ENCODE data around the gene PLA2G4D.

Gene PLA2G4D

DNA sequence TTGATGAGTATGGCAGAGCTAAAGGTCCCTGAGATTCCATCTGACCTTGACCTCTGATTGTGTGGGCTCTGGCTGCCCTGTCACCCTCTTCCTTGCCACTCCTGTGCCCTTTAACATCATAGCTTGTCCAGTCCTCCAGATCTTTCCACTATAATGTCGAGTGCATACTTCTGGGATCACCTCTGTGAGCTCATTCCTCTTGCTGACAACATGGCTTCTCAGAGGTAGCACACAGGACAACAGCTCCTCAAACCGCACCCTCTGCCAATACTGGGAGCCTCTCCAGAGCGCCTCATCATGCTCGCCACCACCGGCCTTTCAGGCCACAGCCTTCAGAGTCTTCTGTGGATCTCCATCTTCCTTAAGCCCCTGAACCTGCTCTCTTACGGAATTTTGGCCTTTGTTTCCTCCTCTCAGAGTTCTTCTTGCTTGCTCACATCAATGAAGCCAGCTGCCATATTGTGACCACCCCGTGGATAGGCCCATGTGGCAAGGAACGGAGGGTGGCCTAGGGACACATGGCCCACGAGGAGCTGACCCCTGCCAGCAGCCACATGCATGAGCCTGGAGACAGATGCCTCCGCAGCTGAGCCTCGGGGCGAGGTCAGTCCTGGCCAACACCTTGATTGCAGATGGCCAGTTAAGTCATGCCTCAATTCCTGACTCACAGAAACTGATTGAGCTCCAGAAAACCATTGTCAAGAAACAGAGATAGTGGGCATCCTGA, 31.1 kb downstream of the PLA2G4D start (continued):
- TF ChIP-seq, protein P1, sequence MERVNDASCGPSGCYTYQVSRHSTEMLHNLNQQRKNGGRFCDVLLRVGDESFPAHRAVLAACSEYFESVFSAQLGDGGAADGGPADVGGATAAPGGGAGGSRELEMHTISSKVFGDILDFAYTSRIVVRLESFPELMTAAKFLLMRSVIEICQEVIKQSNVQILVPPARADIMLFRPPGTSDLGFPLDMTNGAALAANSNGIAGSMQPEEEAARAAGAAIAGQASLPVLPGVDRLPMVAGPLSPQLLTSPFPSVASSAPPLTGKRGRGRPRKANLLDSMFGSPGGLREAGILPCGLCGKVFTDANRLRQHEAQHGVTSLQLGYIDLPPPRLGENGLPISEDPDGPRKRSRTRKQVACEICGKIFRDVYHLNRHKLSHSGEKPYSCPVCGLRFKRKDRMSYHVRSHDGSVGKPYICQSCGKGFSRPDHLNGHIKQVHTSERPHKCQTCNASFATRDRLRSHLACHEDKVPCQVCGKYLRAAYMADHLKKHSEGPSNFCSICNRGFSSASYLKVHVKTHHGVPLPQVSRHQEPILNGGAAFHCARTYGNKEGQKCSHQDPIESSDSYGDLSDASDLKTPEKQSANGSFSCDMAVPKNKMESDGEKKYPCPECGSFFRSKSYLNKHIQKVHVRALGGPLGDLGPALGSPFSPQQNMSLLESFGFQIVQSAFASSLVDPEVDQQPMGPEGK (CRISPR knock-in tag; IDR thresholded peaks at IDR 0.05; ENCODE audit: borderline replicate concordance): no peak
- TF ChIP-seq ISL1 (CRISPR knock-in tag; IDR thresholded peaks at IDR 0.05) (no peak), ZNF8 (CRISPR knock-in tag; IDR thresholded peaks at IDR 0.05) (no peak), TCF4 (CRISPR knock-in tag; IDR thresholded peaks at IDR 0.05; ENCODE audit: borderline replicate concordance) (no peak), ESRRG (CRISPR knock-in tag; IDR thresholded peaks at IDR 0.05) (no peak)
- TF ChIP-seq, protein P2, sequence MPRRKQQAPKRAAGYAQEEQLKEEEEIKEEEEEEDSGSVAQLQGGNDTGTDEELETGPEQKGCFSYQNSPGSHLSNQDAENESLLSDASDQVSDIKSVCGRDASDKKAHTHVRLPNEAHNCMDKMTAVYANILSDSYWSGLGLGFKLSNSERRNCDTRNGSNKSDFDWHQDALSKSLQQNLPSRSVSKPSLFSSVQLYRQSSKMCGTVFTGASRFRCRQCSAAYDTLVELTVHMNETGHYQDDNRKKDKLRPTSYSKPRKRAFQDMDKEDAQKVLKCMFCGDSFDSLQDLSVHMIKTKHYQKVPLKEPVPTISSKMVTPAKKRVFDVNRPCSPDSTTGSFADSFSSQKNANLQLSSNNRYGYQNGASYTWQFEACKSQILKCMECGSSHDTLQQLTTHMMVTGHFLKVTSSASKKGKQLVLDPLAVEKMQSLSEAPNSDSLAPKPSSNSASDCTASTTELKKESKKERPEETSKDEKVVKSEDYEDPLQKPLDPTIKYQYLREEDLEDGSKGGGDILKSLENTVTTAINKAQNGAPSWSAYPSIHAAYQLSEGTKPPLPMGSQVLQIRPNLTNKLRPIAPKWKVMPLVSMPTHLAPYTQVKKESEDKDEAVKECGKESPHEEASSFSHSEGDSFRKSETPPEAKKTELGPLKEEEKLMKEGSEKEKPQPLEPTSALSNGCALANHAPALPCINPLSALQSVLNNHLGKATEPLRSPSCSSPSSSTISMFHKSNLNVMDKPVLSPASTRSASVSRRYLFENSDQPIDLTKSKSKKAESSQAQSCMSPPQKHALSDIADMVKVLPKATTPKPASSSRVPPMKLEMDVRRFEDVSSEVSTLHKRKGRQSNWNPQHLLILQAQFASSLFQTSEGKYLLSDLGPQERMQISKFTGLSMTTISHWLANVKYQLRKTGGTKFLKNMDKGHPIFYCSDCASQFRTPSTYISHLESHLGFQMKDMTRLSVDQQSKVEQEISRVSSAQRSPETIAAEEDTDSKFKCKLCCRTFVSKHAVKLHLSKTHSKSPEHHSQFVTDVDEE (CRISPR knock-in tag; IDR thresholded peaks at IDR 0.05): no peak

DNA sequence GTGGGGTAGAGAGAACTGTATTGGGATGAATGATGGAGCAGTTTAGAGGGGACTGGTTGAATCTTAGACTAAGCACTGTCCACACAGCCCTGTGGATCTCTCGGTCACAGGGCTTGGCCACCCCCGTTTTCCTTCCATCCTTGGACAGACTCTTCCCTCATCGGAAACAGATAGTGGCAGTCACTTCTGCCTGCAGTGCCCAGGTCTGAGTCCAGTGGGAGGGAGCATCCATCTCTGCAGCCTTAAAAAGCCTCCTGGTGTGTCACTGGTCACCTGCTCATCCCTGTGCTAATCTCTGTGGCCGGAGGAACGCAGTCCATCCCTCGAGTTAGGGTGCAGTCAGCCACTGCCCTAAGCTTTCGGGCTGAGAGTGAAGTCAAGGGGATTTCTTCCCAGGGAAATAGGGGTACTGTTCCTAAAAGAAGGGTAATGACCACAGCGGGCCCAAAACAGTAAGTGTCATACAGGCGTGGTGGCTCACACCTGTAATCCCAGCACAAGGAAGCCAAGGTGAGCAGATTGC, 32.0 kb downstream of the PLA2G4D start:
- no peak for ATAC-seq
- TF ChIP-seq ZNF8 (CRISPR knock-in tag; IDR thresholded peaks at IDR 0.05): no peak

DNA sequence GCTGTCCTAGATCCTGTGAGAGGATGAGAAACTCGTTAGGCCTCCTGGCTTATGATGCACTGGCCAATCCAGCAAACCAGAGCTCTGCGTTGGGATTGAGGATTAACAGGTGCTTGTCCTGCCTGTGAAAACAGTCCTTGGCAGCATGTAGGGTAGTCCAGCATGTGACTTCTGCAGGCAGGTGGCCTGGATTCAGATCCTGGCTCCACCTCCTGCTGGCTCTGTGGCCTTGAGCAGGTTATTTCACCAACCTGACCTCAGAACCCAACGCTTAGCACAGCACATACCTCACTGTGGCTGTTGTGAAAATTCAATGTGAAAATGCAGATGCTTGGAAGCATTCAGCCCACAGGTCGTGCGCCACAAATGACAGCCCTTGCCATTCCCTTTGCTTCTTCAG, 33.6 kb downstream of the PLA2G4D start:
- no peak for ATAC-seq
- TF ChIP-seq RARB (CRISPR knock-in tag; IDR thresholded peaks at IDR 0.05) (no peak), ZFP30 (CRISPR knock-in tag; IDR thresholded peaks at IDR 0.05) (no peak), ZC3H10 (CRISPR knock-in tag; IDR thresholded peaks at IDR 0.05) (no peak), ZNF8 (CRISPR knock-in tag; IDR thresholded peaks at IDR 0.05) (no peak), OSR1 (CRISPR knock-in tag; IDR thresholded peaks at IDR 0.05) (no peak), TOX (CRISPR knock-in tag; IDR thresholded peaks at IDR 0.05; ENCODE audit: borderline replicate concordance) (no peak), ESRRG (CRISPR knock-in tag; IDR thresholded peaks at IDR 0.05) (no peak), SNAI2 (CRISPR knock-in tag; IDR thresholded peaks at IDR 0.05) (no peak), ZNF565 (CRISPR knock-in tag; conservative IDR thresholded peaks at IDR 0.05; ENCODE audit: low read depth) (no peak), PPARA (CRISPR knock-in tag; IDR thresholded peaks at IDR 0.05; ENCODE audit: borderline replicate concordance) (no peak), ZNF70 (CRISPR knock-in tag; IDR thresholded peaks at IDR 0.05) (no peak), ZFP3 (CRISPR knock-in tag; IDR thresholded peaks at IDR 0.05) (no peak), ISL1 (CRISPR knock-in tag; IDR thresholded peaks at IDR 0.05) (no peak), GLIS3 (CRISPR knock-in tag; IDR thresholded peaks at IDR 0.05) (no peak)
- TF ChIP-seq, protein P1 (CRISPR knock-in tag; IDR thresholded peaks at IDR 0.05; ENCODE audit: borderline replicate concordance): no peak
- TF ChIP-seq, protein P3, sequence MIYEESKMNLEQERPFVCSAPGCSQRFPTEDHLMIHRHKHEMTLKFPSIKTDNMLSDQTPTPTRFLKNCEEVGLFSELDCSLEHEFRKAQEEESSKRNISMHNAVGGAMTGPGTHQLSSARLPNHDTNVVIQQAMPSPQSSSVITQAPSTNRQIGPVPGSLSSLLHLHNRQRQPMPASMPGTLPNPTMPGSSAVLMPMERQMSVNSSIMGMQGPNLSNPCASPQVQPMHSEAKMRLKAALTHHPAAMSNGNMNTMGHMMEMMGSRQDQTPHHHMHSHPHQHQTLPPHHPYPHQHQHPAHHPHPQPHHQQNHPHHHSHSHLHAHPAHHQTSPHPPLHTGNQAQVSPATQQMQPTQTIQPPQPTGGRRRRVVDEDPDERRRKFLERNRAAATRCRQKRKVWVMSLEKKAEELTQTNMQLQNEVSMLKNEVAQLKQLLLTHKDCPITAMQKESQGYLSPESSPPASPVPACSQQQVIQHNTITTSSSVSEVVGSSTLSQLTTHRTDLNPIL (CRISPR knock-in tag; IDR thresholded peaks at IDR 0.05; ENCODE audit: low read depth): no peak
- TF ChIP-seq, protein P2 (CRISPR knock-in tag; IDR thresholded peaks at IDR 0.05): no peak
- TF ChIP-seq, protein P4, sequence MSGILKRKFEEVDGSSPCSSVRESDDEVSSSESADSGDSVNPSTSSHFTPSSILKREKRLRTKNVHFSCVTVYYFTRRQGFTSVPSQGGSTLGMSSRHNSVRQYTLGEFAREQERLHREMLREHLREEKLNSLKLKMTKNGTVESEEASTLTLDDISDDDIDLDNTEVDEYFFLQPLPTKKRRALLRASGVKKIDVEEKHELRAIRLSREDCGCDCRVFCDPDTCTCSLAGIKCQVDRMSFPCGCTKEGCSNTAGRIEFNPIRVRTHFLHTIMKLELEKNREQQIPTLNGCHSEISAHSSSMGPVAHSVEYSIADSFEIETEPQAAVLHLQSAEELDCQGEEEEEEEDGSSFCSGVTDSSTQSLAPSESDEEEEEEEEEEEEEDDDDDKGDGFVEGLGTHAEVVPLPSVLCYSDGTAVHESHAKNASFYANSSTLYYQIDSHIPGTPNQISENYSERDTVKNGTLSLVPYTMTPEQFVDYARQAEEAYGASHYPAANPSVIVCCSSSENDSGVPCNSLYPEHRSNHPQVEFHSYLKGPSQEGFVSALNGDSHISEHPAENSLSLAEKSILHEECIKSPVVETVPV (CRISPR knock-in tag; IDR thresholded peaks at IDR 0.05): no peak
